Measurements from ENCODE around the gene RPL26.
"Not testable (repeated sequence)": the region's sequence is repeated elsewhere in the genome, so short reads cannot be mapped to it uniquely, and the experiment has no call there.

Gene RPL26

GRCh38 chr17:8362651-8363332, 20.2 kb downstream of the RPL26 start:
- H3K27me3 ChIP-seq (ENCODE audit: control insufficient read depth, insufficient read depth, low read length): no peaks in the 10 kb centered on the region
- H3K36me3 ChIP-seq (ENCODE audit: insufficient read depth, low read length): no peaks in the 10 kb centered on the region
- H3K4me2 ChIP-seq (ENCODE audit: low read length): no peak overlapping the region
- H3K4me3 ChIP-seq (ENCODE audit: low read length): no peak overlapping the region
- no peak overlapping the region for H3K9ac ChIP-seq (ENCODE audit: low read depth, low read length)
- H3K4me1 ChIP-seq (ENCODE audit: control insufficient read depth, insufficient read depth, low read length): peaks cover 48% of the 10 kb centered on the region
- no peaks in the 10 kb centered on the region for H3K9me3 ChIP-seq (replicated peaks; ENCODE audit: low read length)

- no peaks in the 10 kb centered on the region for H3K9me3 ChIP-seq (replicated peaks; ENCODE audit: low read length)
- H3K4me2 ChIP-seq (ENCODE audit: low read length): no peak overlapping the region
- H3K4me3 ChIP-seq (ENCODE audit: low read length): no peak overlapping the region
- no peak overlapping the region for H3K9ac ChIP-seq (ENCODE audit: low read depth, low read length)
- H3K27me3 ChIP-seq (ENCODE audit: control insufficient read depth, insufficient read depth, low read length): no peaks in the 10 kb centered on the region
- no peaks in the 10 kb centered on the region for H3K36me3 ChIP-seq (ENCODE audit: insufficient read depth, low read length)
- peaks cover 38% of the 10 kb centered on the region for H3K4me1 ChIP-seq (ENCODE audit: control insufficient read depth, insufficient read depth, low read length)
These were observed 22.2 kb downstream of the RPL26 start for GRCh38 chr17:8360751-8361150.

DNA sequence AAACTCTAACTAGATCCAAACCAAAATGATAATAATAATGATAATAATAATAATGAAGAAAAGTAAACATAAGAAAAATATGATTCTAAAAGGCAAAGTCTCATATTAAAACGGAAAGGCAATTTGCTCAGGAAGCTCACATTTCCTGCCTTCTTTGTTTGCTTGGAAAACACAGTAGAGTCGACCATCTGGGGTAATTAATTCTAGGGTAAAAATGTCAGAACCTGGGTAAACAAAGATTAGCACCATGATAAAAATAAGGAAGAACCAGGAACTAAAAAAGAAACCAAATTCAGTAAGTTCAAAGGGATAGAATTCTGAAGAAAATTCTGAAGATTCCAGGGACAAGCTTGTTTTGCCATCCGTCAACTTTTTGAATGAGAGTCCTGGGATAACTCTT, 22.7 kb downstream of the RPL26 start:
- H3K36me3 ChIP-seq (ENCODE audit: insufficient read depth, low read length): no peaks in the 10 kb centered on the region
- H3K9me3 ChIP-seq (replicated peaks; ENCODE audit: low read length): no peaks in the 10 kb centered on the region
- peak overlapping the region; percentile 41 for H3K4me2 ChIP-seq (ENCODE audit: low read length)
- no peak overlapping the region for H3K4me3 ChIP-seq (ENCODE audit: low read length)
- H3K9ac ChIP-seq (ENCODE audit: low read depth, low read length): peak overlapping the region; percentile 10
- no peaks in the 10 kb centered on the region for H3K27me3 ChIP-seq (ENCODE audit: control insufficient read depth, insufficient read depth, low read length)
- peaks cover 33% of the 10 kb centered on the region for H3K4me1 ChIP-seq (ENCODE audit: control insufficient read depth, insufficient read depth, low read length)

DNA sequence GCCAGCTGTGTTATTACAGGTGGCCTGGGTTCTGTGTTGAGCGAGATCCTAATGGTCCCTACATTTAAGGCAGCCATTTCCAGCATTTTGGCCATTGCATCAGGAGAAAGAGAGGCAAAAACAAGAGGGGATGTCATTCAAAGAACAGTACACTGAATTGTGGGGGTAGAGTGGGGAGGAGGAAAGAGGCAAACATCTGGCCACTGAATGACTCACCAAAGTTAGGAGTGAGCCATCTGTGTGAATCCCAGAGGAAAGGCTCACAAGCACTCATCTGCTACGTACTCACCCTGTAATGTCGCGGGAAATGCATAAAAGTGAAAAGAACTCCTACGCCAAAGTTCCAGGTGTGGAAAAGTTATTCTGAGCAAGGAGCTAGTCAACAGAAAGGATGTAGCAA, 23.2 kb downstream of the RPL26 start:
- peak overlapping the region; percentile 41 for H3K4me2 ChIP-seq (ENCODE audit: low read length)
- peaks cover 28% of the 10 kb centered on the region for H3K4me1 ChIP-seq (ENCODE audit: control insufficient read depth, insufficient read depth, low read length)
- H3K36me3 ChIP-seq (ENCODE audit: insufficient read depth, low read length): no peaks in the 10 kb centered on the region
- H3K27me3 ChIP-seq (ENCODE audit: control insufficient read depth, insufficient read depth, low read length): no peaks in the 10 kb centered on the region
- peak overlapping the region; percentile 10 for H3K9ac ChIP-seq (ENCODE audit: low read depth, low read length)
- no peaks in the 10 kb centered on the region for H3K9me3 ChIP-seq (replicated peaks; ENCODE audit: low read length)
- no peak overlapping the region for H3K4me3 ChIP-seq (ENCODE audit: low read length)

DNA sequence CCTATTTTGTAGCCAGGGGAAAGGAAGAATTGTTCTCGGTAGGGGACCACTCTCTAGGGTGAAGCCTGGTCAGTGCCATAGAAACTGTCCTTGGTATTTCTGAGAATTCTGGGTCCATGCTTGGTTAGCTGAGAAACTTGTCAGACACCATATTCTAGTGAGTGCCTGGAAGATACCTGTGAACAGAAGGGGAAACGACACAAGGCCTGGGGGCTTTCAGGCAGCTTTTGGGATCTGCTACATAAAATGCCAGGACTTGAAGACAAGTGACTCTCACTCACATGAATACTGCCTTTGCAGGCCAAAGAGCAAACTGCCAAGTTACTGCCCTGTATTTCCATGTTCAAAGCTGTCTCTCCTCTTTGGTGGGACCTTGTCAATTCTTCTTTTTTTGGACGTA, 25.1 kb downstream of the RPL26 start:
- no peaks in the 10 kb centered on the region for H3K36me3 ChIP-seq (ENCODE audit: insufficient read depth, low read length)
- peaks cover 22% of the 10 kb centered on the region for H3K4me1 ChIP-seq (ENCODE audit: control insufficient read depth, insufficient read depth, low read length)
- peaks cover 3% of the 10 kb centered on the region for H3K27me3 ChIP-seq (ENCODE audit: control insufficient read depth, insufficient read depth, low read length)
- no peak overlapping the region for H3K4me3 ChIP-seq (ENCODE audit: low read length)
- no peak overlapping the region for H3K4me2 ChIP-seq (ENCODE audit: low read length)
- no peak overlapping the region for H3K9ac ChIP-seq (ENCODE audit: low read depth, low read length)
- H3K9me3 ChIP-seq (replicated peaks; ENCODE audit: low read length): no peaks in the 10 kb centered on the region

GRCh38 chr17:8354236-8354635, 28.8 kb downstream of the RPL26 start:
- no peaks in the 10 kb centered on the region for H3K9me3 ChIP-seq (replicated peaks; ENCODE audit: low read length)
- H3K4me1 ChIP-seq (ENCODE audit: control insufficient read depth, insufficient read depth, low read length): no peaks in the 10 kb centered on the region
- H3K9ac ChIP-seq (ENCODE audit: low read depth, low read length): no peak overlapping the region
- peaks cover 3% of the 10 kb centered on the region for H3K27me3 ChIP-seq (ENCODE audit: control insufficient read depth, insufficient read depth, low read length)
- no peak overlapping the region for H3K4me2 ChIP-seq (ENCODE audit: low read length)
- no peaks in the 10 kb centered on the region for H3K36me3 ChIP-seq (ENCODE audit: insufficient read depth, low read length)
- no peak overlapping the region for H3K4me3 ChIP-seq (ENCODE audit: low read length)

- Histone ChIP-seq H3K9me3 (replicated peaks; ENCODE audit: low read length) (no peaks in the 10 kb centered on the region), H3K4me2 (ENCODE audit: low read length) (no peak overlapping the region), H3K27me3 (ENCODE audit: control insufficient read depth, insufficient read depth, low read length) (peaks cover 3% of the 10 kb centered on the region), H3K36me3 (ENCODE audit: insufficient read depth, low read length) (no peaks in the 10 kb centered on the region), H3K9ac (ENCODE audit: low read depth, low read length) (no peak overlapping the region), H3K4me1 (ENCODE audit: control insufficient read depth, insufficient read depth, low read length) (no peaks in the 10 kb centered on the region), H3K4me3 (ENCODE audit: low read length) (no peak overlapping the region)
These were observed 29.3 kb downstream of the RPL26 start for GRCh38 chr17:8353736-8354135.

GRCh38 chr17:8350339-8350738, 32.7 kb downstream of the RPL26 start:
- Histone ChIP-seq H3K27me3 (ENCODE audit: control insufficient read depth, insufficient read depth, low read length) (peaks cover 21% of the 10 kb centered on the region), H3K4me1 (ENCODE audit: control insufficient read depth, insufficient read depth, low read length) (no peaks in the 10 kb centered on the region), H3K9me3 (replicated peaks; ENCODE audit: low read length) (no peaks in the 10 kb centered on the region), H3K9ac (ENCODE audit: low read depth, low read length) (no peak overlapping the region), H3K36me3 (ENCODE audit: insufficient read depth, low read length) (no peaks in the 10 kb centered on the region), H3K4me2 (ENCODE audit: low read length) (no peak overlapping the region), H3K4me3 (ENCODE audit: low read length) (no peak overlapping the region)

DNA sequence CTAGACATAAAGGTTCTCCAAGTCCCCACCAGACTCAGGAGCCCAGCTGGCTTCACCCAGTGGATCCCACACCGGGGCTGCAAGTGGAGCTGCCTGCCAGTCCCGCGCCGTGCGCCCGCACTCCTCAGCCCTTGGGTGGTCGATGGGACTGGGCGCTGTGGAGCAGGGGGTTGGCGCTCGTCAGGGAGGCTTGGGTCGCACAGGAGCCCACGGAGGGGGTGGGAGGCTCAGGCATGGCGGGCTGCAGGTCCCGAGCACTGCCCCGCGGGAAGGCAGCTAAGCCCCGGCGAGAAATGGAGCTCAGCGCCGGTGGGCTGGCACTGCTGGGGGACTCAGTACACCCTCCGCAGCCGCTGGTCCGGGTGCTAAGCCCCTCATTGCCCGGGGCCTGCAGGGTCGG, 36.0 kb downstream of the RPL26 start:
- H3K27me3 ChIP-seq (ENCODE audit: control insufficient read depth, insufficient read depth, low read length): peaks cover 25% of the 10 kb centered on the region
- not testable (repeated sequence) for H3K9me3 ChIP-seq (replicated peaks; ENCODE audit: low read length); H3K36me3 ChIP-seq (ENCODE audit: insufficient read depth, low read length); H3K4me1 ChIP-seq (ENCODE audit: control insufficient read depth, insufficient read depth, low read length); H3K4me3 ChIP-seq (ENCODE audit: low read length); H3K9ac ChIP-seq (ENCODE audit: low read depth, low read length); H3K4me2 ChIP-seq (ENCODE audit: low read length)

GRCh38 chr17:8345951-8346665, 36.9 kb downstream of the RPL26 start:
- no peaks in the 10 kb centered on the region for H3K36me3 ChIP-seq (ENCODE audit: insufficient read depth, low read length)
- H3K4me2 ChIP-seq (ENCODE audit: low read length): no peak overlapping the region
- peaks cover 25% of the 10 kb centered on the region for H3K27me3 ChIP-seq (ENCODE audit: control insufficient read depth, insufficient read depth, low read length)
- H3K4me3 ChIP-seq (ENCODE audit: low read length): no peak overlapping the region
- no peaks in the 10 kb centered on the region for H3K4me1 ChIP-seq (ENCODE audit: control insufficient read depth, insufficient read depth, low read length)
- H3K9me3 ChIP-seq (replicated peaks; ENCODE audit: low read length): no peaks in the 10 kb centered on the region
- no peak overlapping the region for H3K9ac ChIP-seq (ENCODE audit: low read depth, low read length)

DNA sequence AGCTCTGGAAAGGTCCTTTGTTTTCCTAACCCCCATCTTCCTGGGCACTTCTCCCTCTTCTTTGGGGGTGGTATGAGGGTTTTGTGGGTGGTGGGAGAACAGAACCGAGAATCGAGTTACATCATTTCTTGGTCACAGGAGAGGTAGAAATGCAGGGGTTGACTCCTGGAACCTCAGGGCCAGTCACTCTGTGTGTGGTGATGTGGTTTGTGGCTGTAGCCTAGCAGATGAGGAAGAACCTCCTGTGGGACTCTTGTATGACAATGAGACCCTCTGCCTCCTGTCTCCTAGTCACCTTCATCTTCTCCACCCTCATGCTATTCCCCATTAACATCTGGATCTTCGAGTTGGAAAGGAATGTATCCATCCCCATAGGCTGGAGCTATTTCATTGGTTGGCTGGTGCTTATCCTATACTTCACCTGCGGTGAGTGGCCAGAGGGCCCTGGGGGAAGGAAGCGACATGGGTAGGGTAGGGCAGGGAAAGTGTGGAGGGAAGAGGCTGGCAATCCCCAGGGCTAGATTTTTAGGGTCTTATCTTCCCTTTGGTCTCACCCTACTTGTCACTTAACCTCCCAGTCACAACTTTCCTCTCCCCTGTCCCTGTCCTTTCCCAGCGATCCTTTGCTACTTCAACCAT, 37.8 kb downstream of the RPL26 start:
- Histone ChIP-seq H3K9me3 (replicated peaks; ENCODE audit: low read length) (no peaks in the 10 kb centered on the region), H3K4me2 (ENCODE audit: low read length) (no peak overlapping the region), H3K9ac (ENCODE audit: low read depth, low read length) (no peak overlapping the region), H3K27me3 (ENCODE audit: control insufficient read depth, insufficient read depth, low read length) (peaks cover 25% of the 10 kb centered on the region), H3K4me3 (ENCODE audit: low read length) (no peak overlapping the region), H3K36me3 (ENCODE audit: insufficient read depth, low read length) (no peaks in the 10 kb centered on the region), H3K4me1 (ENCODE audit: control insufficient read depth, insufficient read depth, low read length) (no peaks in the 10 kb centered on the region)

Data from skeletal muscle satellite cell (primary cell).